Loucy (cell line): ENCODE results near the gene CD177.

Experiments used
- H2AFZ ChIP-seq: fragments of 200-600 bp; sonication (generic); 2 replicates; pipeline ENCODE4 v1.6.0; 2016; ENCODE audit warnings: antibody characterized with exemption, mild to moderate bottlenecking, low read length, moderate library complexity
- H3F3A ChIP-seq: fragments of 200-600 bp; 2 replicates; pipeline ENCODE4 v1.6.0; 2016; ENCODE audit warnings: antibody characterized with exemption, low read depth, mild to moderate bottlenecking
- H3K27me3 ChIP-seq: fragments of 200-600 bp; sonication (generic); 2 replicates; pipeline ENCODE4 v1.6.1; 2014; ENCODE audit warnings: low read length, mild to moderate bottlenecking; ENCODE audit not compliant: insufficient read depth, poor library complexity, severe bottlenecking
- H3K36me3 ChIP-seq: fragments of 200-600 bp; sonication (generic); 2 replicates; pipeline ENCODE4 v1.6.1; 2016; ENCODE audit warnings: low read length; ENCODE audit not compliant: insufficient read depth
- H3K4me1 ChIP-seq: fragments of 200-600 bp; sonication (generic); 2 replicates; pipeline ENCODE4 v1.5.1; 2014; ENCODE audit warnings: low read length, mild to moderate bottlenecking; ENCODE audit not compliant: insufficient read depth, poor library complexity, severe bottlenecking
- H3K4me2 ChIP-seq: fragments of 200-600 bp; sonication (generic); 2 replicates; pipeline ENCODE4 v1.6.0; 2014; ENCODE audit warnings: antibody characterized with exemption, low read length, low read depth, mild to moderate bottlenecking; ENCODE audit not compliant: poor library complexity, severe bottlenecking
- H3K4me3 ChIP-seq: fragments of 200-600 bp; sonication (generic); 2 replicates; pipeline ENCODE4 v1.5.1; 2014; ENCODE audit warnings: low read length, mild to moderate bottlenecking, mixed read lengths; ENCODE audit not compliant: poor library complexity, severe bottlenecking
- H3K79me2 ChIP-seq: fragments of 200-600 bp; sonication (generic); 2 replicates; pipeline ENCODE4 v1.6.1; 2014; ENCODE audit warnings: low read length; ENCODE audit not compliant: insufficient read depth
- H3K9ac ChIP-seq: fragments of 200-600 bp; sonication (generic); 2 replicates; pipeline ENCODE4 v1.6.0; 2014; ENCODE audit warnings: mild to moderate bottlenecking, low read depth, low read length, moderate library complexity; ENCODE audit not compliant: poor library complexity, severe bottlenecking
- H3K9me2 ChIP-seq: fragments of 200-600 bp; sonication (generic); replicated peaks from 2 replicates; pipeline ENCODE4 v1.6.1; 2016; ENCODE audit warnings: low read depth, low read length, mixed read lengths
- H3K9me3 ChIP-seq: fragments of 200-600 bp; sonication (generic); 2 replicates; pipeline ENCODE4 v1.6.1; 2014; ENCODE audit warnings: mild to moderate bottlenecking, antibody characterized with exemption, low read length, low read depth; ENCODE audit not compliant: insufficient read depth
- H4K20me1 ChIP-seq: fragments of 200-600 bp; sonication (generic); 2 replicates; pipeline ENCODE4 v1.6.0; 2014; ENCODE audit warnings: antibody characterized with exemption, low read length, mild to moderate bottlenecking; ENCODE audit not compliant: insufficient read depth, poor library complexity, severe bottlenecking
- EZH2phosphoT487 ChIP-seq: fragments of 200-600 bp; IDR thresholded peaks from 2 replicates; pipeline ENCODE4 v1.6.1; 2018; ENCODE audit warnings: antibody characterized with exemption, mild to moderate bottlenecking, moderate library complexity, borderline replicate concordance
- TF ChIP-seq, protein P1 (sequence below): fragments of 200-600 bp; sonication (generic); conservative IDR thresholded peaks from 2 replicates; pipeline ENCODE4 v1.5.1; 2014; ENCODE audit warnings: mild to moderate bottlenecking, antibody characterized with exemption, low read length

CD177 gene

GRCh38 chr19:43353606-43354304, at the start of gene CD177:
Gene CD177 (plus strand): TSS chr19:43353686. CDS start chr19:43353715, 29 bp downstream.
- no peak for TF ChIP-seq EZH2phosphoT487
- TF ChIP-seq, protein P1, sequence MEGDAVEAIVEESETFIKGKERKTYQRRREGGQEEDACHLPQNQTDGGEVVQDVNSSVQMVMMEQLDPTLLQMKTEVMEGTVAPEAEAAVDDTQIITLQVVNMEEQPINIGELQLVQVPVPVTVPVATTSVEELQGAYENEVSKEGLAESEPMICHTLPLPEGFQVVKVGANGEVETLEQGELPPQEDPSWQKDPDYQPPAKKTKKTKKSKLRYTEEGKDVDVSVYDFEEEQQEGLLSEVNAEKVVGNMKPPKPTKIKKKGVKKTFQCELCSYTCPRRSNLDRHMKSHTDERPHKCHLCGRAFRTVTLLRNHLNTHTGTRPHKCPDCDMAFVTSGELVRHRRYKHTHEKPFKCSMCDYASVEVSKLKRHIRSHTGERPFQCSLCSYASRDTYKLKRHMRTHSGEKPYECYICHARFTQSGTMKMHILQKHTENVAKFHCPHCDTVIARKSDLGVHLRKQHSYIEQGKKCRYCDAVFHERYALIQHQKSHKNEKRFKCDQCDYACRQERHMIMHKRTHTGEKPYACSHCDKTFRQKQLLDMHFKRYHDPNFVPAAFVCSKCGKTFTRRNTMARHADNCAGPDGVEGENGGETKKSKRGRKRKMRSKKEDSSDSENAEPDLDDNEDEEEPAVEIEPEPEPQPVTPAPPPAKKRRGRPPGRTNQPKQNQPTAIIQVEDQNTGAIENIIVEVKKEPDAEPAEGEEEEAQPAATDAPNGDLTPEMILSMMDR = no peak
- H3K4me2 ChIP-seq = no peak within 1 kb of the TSS
- no peaks in the 10 kb centered on the region for H3K4me1 ChIP-seq
- H3K9me2 ChIP-seq = no peaks in the 10 kb centered on the region
- no peak within 1 kb of the TSS for H3K4me3 ChIP-seq
- H4K20me1 ChIP-seq = no peaks in the 10 kb centered on the region
- no peaks in the 10 kb centered on the region for H3K79me2 ChIP-seq
- H3K9me3 ChIP-seq = no peaks in the 10 kb centered on the region; the same call in 1 of the 2 replicates
- no peak within 1 kb of the TSS for H2AFZ ChIP-seq
- H3K36me3 ChIP-seq = no peaks in the 10 kb centered on the region
- no peaks in the 10 kb centered on the region for H3F3A ChIP-seq
- no peak within 1 kb of the TSS for H3K9ac ChIP-seq
- H3K27me3 ChIP-seq = no peaks in the 10 kb centered on the region

GRCh38 chr19:43305642-43306041, 47.8 kb upstream of the CD177 start:
- Histone ChIP-seq H3K27me3 (no peaks in the 10 kb centered on the region), H3K79me2 (no peaks in the 10 kb centered on the region), H3K9me3 (no peaks in the 10 kb centered on the region), H3K4me3 (no peak overlapping the region), H3K4me2 (no peak overlapping the region), H3K9ac (no peak overlapping the region), H3F3A (no peaks in the 10 kb centered on the region), H2AFZ (no peak overlapping the region), H3K36me3 (no peaks in the 10 kb centered on the region), H3K9me2 (no peaks in the 10 kb centered on the region), H4K20me1 (no peaks in the 10 kb centered on the region), H3K4me1 (no peaks in the 10 kb centered on the region)
- TF ChIP-seq EZH2phosphoT487 = no peak
- TF ChIP-seq, protein P1 = peak; percentile 12; the same call in 1 of the 2 replicates

- Histone ChIP-seq H3K4me1 (no peaks in the 10 kb centered on the region), H3K27me3 (no peaks in the 10 kb centered on the region), H3K79me2 (no peaks in the 10 kb centered on the region), H3K36me3 (no peaks in the 10 kb centered on the region), H3K9ac (no peak overlapping the region), H3K4me3 (no peak overlapping the region), H3K4me2 (no peak overlapping the region), H2AFZ (no peak overlapping the region), H3K9me3 (no peaks in the 10 kb centered on the region), H3K9me2 (no peaks in the 10 kb centered on the region), H4K20me1 (no peaks in the 10 kb centered on the region), H3F3A (no peaks in the 10 kb centered on the region)
- no peak for TF ChIP-seq EZH2phosphoT487
- TF ChIP-seq, protein P1 = no peak
These were observed 47.4 kb upstream of the CD177 start for GRCh38 chr19:43306097-43306496.
